Stimulated activated CD8-positive, alpha-beta memory T cell treated with anti-CD3 and anti-CD28 coated beads, Interleukin-12 subunit alpha, Interleukin-12 subunit beta, amount 100 ng/mL, for 24 hours (primary cell): Measurements from ENCODE around the gene TAP2.

Experiments
- DNase-seq: peaks from one replicate; pipeline ENCODE4 v3.0.0-alpha.2; 2020; ENCODE audit errors: extremely low read depth

The TAP2 gene

DNA sequence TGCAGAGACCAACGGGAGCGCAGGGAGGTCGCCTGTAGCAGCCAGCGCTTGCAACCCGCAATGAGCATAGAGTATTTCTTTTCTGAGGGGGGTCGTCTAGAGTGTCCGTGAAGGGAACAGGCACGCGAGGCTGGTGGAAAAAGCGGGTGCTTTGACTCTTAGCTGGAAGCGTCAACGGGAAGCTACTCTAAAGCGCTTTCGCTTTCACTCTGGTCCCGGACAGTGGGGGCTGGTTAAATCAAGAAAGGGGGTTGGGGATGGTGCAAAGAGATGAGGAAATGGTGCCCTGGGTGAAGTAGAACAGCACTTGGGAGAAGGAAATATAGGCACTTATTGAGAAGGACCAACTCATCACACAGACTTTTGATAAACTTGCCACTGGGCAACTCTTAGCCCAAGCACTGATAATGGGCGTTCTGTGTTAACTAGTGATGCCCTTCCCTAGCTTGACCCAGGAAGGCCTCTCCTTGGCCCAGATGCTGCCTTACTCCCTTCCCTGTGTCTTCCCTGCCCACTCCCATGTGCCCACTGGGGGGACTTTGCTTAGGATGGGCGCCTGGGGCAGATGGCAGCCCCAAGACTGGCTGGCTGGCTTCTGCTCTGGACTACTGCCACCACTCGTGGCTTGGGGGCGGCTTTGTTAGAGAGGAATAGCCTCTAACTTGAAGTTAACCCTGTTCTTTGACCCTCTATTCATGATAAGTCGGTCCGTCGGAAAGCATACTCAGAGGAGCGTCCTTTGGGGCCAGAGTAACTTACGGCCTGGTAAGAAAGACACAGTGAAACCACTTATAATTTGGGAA, 16.0 kb upstream of the TAP2 start:
- no peak for DNase-seq

DNA sequence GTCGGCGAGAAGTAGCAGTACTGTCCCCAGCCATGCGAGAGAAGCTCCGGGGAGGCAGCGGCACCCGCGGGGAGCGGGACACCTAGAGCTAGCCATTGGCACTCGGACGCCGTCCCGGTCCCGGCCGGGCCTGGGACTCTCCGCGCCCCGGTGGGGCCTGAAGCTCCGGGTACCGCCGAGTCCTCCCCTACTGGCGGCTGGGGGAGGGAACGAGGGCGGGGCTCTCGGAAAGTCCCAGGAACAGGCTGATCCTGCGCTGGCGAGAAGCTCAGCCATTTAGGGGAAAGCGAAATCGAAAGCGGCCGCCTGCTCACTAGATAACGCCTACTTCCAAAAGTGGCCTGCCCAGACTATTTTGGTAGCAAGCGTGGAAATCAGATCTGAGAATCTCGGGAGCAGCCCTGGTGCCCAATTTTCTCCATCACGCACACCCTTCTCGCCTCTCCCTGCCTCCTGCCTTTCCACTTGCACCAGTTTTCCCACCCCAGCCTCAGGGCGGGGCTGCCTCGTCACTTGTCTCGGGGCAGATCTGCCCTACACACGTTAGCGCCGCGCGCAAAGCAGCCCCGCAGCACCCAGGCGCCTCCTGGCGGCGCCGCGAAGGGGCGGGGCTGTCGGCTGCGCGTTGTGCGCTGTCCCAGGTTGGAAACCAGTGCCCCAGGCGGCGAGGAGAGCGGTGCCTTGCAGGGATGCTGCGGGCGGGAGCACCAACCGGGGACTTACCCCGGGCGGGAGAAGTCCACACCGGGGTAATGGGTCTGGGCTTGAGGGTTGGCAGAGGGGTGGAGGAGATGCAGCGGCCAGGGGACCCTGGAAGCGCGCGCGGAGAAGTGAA, 15.2 kb upstream of the TAP2 start, which contains the start of the genes PSMB9 and TAP1:
Gene PSMB9, plus strand, starts transcription at position 652 of the 835 bp plus-strand sequence. Its CDS starts 38 bp downstream, at position 690.
Gene TAP1, minus strand, starts transcription at position 164 of the 835 bp plus-strand sequence. Its CDS starts 68 bp downstream, at position 96.
- peak; percentile 89 for DNase-seq

DNA sequence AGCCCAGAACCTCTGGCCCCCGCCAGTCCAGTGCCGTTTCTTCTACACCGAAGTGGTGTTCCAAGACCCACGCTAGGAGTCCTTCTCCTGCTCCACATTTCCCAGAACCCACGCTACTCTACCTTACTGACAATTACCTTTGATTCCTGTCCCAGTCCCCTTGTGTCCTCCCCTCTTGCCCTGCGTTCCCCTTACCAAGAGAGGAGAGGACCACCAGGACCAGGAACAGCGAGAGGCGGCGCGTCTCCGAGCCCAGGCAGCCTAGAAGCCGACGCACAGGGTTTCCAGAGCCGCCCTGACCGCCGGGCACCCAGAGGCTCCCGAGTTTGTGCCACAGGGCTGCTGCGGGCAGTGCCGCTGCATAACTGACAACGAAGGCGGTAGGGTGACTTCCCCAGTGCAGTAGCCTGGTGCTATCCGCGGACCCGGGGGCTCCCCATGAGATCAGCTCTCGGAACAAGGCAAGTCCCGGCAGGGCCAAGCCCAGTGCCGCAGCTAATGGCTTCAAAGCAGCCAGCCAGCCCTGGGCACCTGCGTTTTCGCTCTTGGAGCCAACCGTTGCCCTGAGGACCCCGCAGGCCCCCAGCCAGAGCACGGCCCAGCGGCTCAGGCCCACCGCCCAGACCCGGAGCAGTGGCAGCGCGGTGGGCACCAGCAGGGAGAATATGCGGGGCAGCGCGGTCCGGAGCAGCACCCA, 14.5 kb upstream of the TAP2 start:
- no peak for DNase-seq

DNA sequence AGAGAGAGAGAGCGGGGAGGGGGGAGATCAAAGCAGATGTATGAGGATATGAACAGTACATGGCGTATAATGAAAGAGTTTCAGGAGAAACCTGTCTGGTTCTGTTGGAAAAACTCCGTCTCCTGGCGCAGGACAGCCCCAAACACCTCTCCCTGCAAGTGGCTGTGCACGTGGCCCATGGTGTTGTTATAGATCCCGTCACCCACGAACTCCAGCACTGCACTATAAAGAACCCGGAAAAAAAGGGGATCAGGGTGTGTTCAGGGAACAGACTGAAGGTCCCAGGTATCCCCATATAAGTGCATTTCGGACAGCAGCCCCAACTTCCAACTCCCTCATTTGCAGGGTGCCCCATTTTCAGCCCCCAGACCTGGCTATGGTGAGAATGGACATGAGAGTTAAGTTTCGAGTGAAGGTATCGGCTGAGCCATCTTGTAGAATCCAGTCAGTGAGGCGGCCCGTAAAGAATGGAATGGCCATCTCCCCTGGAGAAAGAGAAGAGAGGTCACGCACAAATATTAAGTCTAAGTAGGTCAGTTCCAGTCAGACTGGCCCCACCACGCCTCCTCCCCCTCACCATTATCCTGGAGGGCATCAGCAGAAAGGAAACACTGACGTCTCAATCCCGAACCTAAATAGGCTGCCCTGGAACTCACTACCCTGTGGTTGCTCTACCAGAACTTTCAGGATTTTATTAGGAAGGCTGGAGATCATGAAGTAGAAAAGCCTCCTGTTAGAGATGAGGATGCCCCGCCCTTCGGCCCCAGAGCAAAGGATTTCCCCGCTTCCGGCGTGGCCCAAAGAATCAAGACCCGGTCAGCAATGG, 13.7 kb upstream of the TAP2 start:
- DNase-seq, result no peak

DNA sequence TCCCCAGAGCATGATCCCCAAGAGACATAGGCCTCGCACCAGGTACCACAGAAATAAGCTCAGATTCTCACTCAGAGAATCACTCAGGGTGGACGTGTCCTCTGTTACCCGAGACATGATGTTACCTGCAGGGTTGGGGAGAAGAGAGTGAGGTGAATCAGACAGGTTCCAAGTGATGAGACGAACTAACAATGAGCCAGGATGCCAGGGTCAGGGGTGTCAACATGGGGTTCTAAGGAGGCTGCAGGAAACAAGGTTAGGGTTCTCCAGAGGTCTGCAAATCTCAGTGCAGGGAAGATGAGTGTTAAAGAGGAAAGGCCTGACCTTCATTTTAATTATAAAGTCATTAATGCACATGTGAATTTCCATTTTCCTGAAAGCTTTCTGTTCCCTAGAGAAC, 12.5 kb upstream of the TAP2 start:
- DNase-seq, result no peak

DNA sequence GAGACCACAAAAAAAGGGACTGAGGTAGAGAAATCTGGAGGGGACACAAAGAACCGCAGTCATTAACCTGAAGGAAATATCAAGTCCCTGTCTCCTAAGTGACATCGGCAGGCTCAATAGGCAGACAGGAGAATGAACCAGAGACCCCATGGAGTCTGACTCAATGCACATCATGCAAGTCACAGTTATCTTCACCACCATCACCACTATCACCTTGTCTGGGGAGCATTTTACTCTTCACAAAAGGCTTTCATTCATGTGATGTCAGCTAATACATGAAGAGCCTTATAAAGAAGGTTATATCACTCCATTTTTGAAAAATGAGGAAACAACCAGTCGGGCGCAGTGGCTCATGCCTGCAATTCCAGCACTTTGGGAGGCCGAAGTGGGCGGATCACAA, 10.6 kb upstream of the TAP2 start:
- DNase-seq, result no peak

DNA sequence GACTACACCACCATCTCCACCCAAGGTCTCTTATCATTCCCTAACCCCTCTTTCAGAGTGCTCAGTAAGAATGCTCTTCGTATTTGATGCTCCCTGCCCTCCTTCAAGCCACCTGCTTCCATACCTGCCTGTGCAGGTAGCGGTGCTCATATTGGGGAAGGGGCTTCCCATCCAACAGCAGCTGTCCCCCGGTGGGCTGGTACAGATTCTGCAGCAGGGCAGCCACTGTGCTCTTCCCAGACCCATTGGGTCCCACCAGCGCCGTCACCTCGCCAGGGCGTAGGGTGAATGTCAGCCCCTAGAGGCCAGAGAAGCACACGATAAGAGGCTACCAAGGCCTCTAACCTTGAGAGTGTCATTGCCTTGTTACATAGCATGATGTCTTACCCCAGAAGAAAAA, 9.3 kb upstream of the TAP2 start:
- DNase-seq, result no peak

DNA sequence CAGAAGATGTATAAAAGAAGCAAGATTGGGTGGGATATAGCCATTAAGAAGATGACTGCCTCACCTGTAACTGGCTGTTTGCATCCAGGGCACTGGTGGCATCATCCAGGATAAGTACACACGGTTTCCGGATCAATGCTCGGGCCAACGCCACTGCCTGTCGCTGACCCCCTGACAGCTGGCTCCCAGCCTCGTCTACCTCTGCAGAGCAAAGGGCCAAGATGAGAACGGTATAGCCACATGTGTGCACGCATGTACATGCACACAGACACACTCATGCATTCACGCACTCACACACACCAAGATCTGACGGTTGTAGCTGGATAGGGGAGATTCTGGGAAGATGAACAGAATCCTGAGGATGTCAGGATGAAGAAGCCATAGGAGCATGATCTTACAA, 8.5 kb upstream of the TAP2 start:
- no peak for DNase-seq

DNA sequence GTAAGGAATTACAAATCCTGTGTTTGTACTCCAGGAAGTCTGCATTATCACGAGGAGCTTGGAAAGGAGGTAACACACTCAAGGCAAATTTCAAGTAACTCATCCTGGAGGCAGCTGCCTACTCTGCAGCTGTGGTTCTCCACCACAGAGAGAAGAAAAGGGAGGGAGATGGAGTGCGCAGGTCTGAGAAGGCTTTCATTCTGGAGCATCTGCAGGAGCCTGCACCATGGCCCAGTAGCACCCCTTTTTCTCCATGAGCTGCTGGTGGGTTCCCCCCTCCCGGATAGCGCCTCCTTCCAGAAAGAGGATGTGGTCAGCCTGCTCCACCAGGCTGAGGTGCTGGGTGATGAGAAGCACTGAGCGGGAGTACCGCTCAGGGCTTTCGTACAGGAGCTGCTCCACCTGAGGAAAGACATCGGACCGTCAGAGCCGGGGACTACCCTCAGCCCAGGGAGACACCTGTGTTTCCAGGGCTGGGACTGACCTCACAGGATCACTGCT, 6.9 kb upstream of the TAP2 start:
- DNase-seq, result no peak

DNA sequence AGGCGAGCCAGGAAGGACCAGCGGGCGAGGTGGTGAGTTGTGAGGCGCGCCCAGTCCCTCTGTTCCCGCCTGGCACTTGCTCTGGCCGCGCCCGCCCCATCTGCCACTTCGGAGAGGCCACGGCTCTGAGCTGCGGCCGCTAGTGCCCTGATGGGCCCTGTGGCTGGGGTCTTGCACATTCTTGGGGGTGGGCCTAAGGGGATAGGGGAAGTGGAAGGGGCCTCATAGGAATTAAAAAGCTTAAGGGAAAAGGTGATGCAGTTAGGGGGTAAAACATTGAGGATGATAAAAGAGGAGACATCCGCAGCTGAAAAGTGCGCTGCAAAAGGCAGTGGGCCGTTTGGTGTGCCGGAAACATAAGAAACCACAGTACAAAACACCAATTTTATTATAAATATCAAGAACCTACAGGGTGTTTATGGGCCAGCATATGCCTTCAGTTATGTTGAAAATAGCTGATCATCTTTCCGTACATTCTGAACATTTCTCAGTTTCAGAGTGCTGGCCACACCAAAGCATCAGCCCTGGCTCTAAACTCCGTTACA, 6.4 kb upstream of the TAP2 start:
- DNase-seq, result no peak

DNA sequence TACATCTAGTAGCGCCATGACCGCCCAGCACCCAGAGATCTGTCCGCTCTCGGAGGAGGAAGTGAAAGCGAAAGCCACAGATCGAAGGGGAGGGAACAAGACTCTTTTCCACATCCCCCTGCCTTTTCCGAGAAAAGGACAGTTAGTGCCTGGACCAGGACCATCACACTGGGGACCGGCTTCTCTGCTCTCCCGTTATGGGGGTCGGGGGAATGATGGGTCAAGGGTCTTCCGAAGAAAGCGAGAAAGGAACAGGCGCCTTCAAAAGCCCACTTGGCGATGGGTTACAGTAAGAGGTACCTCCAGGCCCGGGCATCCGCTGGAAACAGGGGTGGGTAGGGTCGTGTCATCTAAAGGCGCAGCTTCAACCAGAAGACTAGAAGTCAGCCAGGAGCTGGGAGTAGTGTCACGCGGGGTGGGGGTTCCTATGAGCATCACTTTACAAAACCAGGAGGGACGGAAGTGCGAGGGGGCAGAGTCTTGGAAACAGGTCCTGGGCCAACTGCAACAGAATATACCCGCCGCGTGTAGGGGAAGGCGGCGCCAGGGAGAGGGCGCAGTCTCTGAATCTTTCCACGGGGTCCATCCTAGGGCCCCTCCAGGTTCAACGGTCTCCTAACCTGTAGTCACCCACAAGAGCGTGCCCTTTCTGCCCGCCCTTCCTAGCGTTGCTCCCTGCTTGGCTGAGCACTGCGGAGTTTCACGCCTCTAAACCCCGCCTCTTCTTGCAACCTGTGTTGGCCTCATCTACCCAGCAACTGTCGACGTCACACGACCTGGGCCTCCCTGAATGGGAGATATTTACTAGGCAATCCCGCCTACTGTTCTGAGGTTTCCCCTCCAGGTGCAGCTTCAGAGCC, 5.7 kb upstream of the TAP2 start, which contains the start of gene PSMB8:
Gene PSMB8, minus strand, starts transcription at position 69 of the 860 bp plus-strand sequence. Its CDS starts 51 bp downstream, at position 18.
- DNase-seq, result peak; percentile 94

DNA sequence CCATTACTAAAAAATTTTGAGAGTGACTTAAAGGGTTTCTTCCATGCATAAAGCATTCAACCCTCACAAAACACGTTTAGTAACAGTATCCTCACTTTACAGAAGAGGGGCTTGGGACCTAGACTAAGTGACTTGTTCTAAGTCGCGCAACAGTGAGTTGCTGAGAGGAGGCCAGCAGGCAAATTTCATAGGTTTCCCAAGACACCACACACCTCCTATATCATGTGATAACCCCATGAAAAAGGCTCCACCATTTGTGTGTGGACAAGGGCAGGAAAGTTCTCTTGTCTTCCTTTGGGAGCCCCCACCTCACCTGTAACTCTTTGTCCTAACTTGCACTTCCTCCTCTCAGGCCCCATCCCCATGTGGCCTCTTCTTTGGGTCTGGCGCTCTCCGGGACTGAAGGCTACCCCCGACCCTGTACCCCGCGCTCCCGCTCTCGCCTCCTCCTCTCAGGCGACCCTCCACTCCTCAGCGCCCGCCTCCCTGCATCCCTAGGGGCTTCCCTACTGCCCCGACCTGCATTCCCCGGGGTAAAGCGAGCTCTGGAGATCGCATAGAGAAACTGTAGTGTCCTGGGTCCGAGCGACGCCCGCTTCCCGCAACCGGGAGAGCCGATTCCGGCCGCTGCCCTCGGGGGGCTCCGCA, 4.9 kb upstream of the TAP2 start:
- no peak for DNase-seq

DNA sequence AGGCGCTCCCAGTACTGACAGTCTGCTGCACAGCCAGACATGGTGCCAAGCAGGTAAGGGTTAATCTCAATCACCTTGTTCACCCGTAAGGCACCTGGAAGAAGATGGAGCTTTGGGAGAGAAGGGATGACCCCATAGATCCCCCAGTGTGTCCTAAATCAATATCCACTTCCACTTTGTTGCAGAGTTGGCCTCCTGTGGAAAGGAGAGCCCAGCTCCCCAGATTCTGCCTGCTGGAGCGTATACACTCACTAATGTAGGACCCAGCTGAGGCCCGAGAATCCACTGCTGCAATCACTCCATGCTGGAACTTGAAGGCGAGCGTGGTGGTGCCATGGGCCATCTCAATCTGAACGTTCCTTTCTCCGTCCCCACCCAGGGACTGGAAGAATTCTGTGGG, 4.2 kb upstream of the TAP2 start:
- DNase-seq, result no peak

DNA sequence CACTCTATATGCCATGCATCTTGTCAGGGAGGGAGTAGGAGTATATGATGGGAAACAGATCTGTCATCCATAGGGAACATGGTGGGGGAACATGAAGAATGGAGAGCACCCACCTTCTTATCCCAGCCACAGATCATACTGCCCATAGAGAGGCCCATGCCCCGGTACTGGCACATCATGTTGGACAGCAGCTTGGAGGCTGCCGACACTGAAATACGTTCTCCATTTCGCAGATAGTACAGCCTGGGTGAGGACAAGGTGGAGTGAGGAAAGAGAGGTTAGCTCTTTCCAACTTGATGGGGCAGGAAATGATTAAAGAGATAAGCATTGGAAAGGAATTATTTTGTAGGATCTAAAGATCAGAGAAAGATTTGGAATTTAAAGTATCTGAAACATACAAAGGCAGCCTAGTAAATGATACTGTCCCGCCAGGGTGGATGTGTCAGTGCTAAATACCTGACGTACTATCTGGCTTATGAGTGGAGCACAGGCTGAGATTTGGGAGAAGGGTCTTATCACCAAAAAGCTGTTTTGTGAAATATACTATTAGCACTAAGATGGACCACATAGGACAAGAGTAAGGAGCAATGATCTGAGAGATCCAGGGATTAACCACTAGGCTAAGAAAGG, 3.6 kb upstream of the TAP2 start:
- DNase-seq, result no peak

DNA sequence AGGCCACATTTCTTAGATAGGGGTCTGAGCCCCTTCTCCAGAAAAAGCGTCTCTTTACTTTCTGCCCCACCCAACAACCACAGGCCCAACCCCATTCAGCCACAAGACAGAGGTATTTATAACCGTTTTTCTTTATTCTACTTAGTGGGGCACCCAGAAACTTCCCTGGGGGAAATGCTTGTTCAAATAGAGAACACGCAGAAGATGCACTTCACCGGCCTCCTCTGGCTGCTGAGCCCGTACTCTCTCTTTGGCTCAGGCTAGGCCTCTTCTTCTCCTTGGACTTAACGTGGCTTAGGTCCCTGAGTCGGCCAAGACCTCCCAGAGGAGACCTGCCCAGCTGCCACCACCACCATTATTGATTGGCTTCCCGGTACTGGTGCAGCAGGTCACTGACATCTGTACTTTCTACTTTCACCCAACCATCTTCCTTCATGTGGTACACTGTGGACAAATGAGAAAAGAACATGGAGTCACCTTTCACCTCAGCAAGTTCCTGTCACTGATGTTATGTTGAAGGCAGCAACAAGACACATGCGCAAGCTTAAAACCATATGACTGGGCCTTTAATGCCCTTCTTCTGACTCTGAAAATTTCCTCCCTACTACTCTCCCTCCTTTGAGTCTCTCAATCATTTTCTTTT, 2.2 kb upstream of the TAP2 start:
- no peak for DNase-seq

DNA sequence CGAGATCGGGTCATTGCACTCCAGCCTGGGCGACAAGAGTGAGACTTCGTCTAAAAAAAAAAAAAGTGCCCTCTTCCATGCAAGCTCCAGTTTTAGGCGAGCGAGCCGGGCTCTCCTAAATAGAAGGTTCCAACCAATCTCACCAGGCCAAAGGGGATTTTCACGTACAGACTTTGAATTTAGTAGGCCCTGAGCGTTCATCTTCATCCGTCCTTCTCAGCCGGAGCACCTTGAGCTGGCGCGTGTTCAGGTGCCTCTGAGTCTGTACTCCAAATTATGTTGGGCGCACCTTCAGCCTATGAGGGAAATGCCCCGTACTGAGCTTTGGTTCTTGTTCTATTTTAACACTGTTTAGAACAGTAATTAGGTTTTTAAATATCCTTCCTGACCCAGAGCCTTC, 817 bp upstream of the TAP2 start:
- DNase-seq, result no peak

DNA sequence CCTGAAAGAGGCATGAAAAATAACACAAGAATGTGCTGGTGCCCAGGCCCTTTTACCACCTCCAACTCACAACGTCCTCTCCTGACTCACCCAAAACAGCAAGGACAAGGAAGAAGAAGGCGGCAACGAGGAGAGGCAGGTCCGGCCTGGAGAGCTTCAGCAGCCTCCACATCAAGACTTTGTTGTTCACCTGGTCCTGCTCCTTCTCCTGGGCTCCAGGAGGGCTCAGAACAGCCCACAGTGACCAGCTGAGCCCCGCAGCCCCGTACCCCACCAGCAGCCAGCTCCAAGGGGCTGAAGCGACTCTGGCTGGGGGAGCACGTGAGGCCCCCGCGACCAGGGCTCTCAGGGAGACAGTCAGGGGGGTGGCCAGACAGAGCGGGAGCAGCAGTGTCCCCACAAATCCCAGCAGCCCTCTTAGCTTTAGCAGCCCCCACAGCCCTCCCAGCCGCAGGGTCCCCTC, 857 bp downstream of the TAP2 start:
- no peak for DNase-seq

DNA sequence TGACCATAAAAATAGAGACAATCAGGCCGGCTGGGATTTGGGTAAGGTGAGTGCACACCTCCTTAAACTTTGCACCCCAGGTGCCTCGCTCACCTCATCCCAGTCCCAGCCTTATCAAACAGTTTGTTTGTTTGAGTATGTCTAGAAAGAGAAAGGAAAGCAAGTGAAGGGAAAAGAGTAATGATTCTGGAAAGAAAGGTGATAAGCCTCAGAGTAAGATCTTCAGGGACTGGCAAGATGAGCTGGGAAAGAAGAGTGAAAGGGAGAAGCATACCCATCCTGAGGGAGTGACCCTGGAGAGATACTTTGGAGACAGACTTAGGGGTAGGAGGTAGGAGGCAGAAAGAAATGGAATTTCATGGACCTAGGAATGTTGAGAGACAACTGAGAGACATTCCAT, 1.7 kb downstream of the TAP2 start:
- no peak for DNase-seq
